RWPE2 (cell line): Measurements from ENCODE around the gene PYGB.

Experiments
- ATAC-seq: fragments of 200-7000 bp; cut with Tn5 transposase; 3 replicates; pipeline ENCODE4 v1.9.1; 2021; ENCODE audit warnings: low read depth
- DNase-seq: peaks from one replicate; pipeline ENCODE4 v3.0.0-alpha.2; 2020; ENCODE audit warnings: low spot score
- H3K27ac ChIP-seq: fragments of 450-650 bp; 2 replicates; pipeline ENCODE4 v1.5.1; 2017; ENCODE audit warnings: mild to moderate bottlenecking; ENCODE audit not compliant: poor library complexity, severe bottlenecking
- H3K27me3 ChIP-seq: fragments of 250-450 bp; sonication (Bioruptor Pico); 2 replicates; pipeline ENCODE4 v1.5.1; 2021; ENCODE audit warnings: mild to moderate bottlenecking, moderate library complexity; ENCODE audit not compliant: insufficient read depth, poor library complexity, severe bottlenecking
- H3K36me3 ChIP-seq: fragments of 250-450 bp; sonication (Bioruptor Pico); 2 replicates; pipeline ENCODE4 v1.5.1; 2020; ENCODE audit warnings: low read depth, mild to moderate bottlenecking, moderate library complexity
- H3K4me1 ChIP-seq: fragments of 250-450 bp; sonication (Bioruptor Pico); 2 replicates; pipeline ENCODE4 v1.5.1; 2021; ENCODE audit warnings: mild to moderate bottlenecking, moderate library complexity; ENCODE audit not compliant: insufficient read depth, poor library complexity, severe bottlenecking
- H3K4me3 ChIP-seq: fragments of 250-450 bp; sonication (Bioruptor Pico); 2 replicates; pipeline ENCODE4 v1.5.1; 2021; ENCODE audit warnings: mild to moderate bottlenecking, moderate library complexity; ENCODE audit not compliant: severe bottlenecking
- H3K9me3 ChIP-seq: fragments of 250-450 bp; sonication (Bioruptor Pico); 2 replicates; pipeline ENCODE4 v1.5.1; 2021; ENCODE audit warnings: mild to moderate bottlenecking, moderate library complexity; ENCODE audit not compliant: severe bottlenecking
- CTCF ChIP-seq: fragments of 450-650 bp; IDR thresholded peaks from one replicate; pipeline ENCODE4 v1.5.1; 2017; ENCODE audit warnings: mild to moderate bottlenecking, moderate library complexity; ENCODE audit not compliant: poor library complexity, severe bottlenecking

Gene PYGB

GRCh38 chr20:25293910-25294458 lies 46.1 kb downstream of the PYGB start:
- no peaks in the 10 kb centered on the region for H3K27me3 ChIP-seq
- H3K4me3 ChIP-seq: no peak overlapping the region
- H3K36me3 ChIP-seq: peaks cover 69% of the 10 kb centered on the region
- ATAC-seq (no peak), DNase-seq (no peak)
- H3K4me1 ChIP-seq: no peaks in the 10 kb centered on the region
- H3K27ac ChIP-seq: no peak overlapping the region
- H3K9me3 ChIP-seq: no peaks in the 10 kb centered on the region
- no peak for TF ChIP-seq CTCF

GRCh38 chr20:25294459-25295385 lies 46.8 kb downstream of the PYGB start:
- no peak overlapping the region for H3K4me3 ChIP-seq
- H3K27me3 ChIP-seq: no peaks in the 10 kb centered on the region
- no peaks in the 10 kb centered on the region for H3K9me3 ChIP-seq
- H3K36me3 ChIP-seq: peaks cover 62% of the 10 kb centered on the region
- DNase-seq: no peak
- peak; percentile 53 for ATAC-seq
- no peak overlapping the region for H3K27ac ChIP-seq
- no peaks in the 10 kb centered on the region for H3K4me1 ChIP-seq
- TF ChIP-seq CTCF: peak; percentile 72

GRCh38 chr20:25295386-25296093 lies 47.7 kb downstream of the PYGB start:
- DNase-seq (no peak), ATAC-seq (no peak)
- Histone ChIP-seq H3K27ac (no peak overlapping the region), H3K9me3 (no peaks in the 10 kb centered on the region), H3K4me1 (no peaks in the 10 kb centered on the region), H3K27me3 (no peaks in the 10 kb centered on the region), H3K36me3 (peaks cover 53% of the 10 kb centered on the region), H3K4me3 (no peak overlapping the region)
- no peak for TF ChIP-seq CTCF

GRCh38 chr20:25296094-25297093 lies 48.5 kb downstream of the PYGB start:
- no peak overlapping the region for H3K27ac ChIP-seq
- H3K4me3 ChIP-seq: no peak overlapping the region
- no peaks in the 10 kb centered on the region for H3K9me3 ChIP-seq
- H3K27me3 ChIP-seq: no peaks in the 10 kb centered on the region
- DNase-seq: no peak
- H3K36me3 ChIP-seq: peaks cover 46% of the 10 kb centered on the region
- no peak for ATAC-seq
- TF ChIP-seq CTCF: peak; percentile 51
- H3K4me1 ChIP-seq: no peaks in the 10 kb centered on the region
